Measurements from ENCODE around the gene PCDH9.
A peak's percentile ranks its signal among the peaks of the same experiment; 100 is the strongest.

Gene PCDH9

GRCh38 chr13:67023130-67023876, 206.8 kb downstream of the PCDH9 start:
- Mint-ChIP-seq H3K9me3 (no peaks in the 10 kb centered on the region), H3K4me1 (no peaks in the 10 kb centered on the region), H3K4me3 (no peak overlapping the region), H3K27me3 (peaks cover 11% of the 10 kb centered on the region), H3K27ac (no peak overlapping the region)
- ATAC-seq = no peak
- no peak for DNase-seq

GRCh38 chr13:67018775-67019174, 211.4 kb downstream of the PCDH9 start:
- Mint-ChIP-seq H3K4me3 (no peak overlapping the region), H3K9me3 (no peaks in the 10 kb centered on the region), H3K27me3 (peaks cover 11% of the 10 kb centered on the region), H3K27ac (no peak overlapping the region), H3K4me1 (no peaks in the 10 kb centered on the region)
- ATAC-seq = no peak
- no peak for DNase-seq

GRCh38 chr13:67017276-67017675, 212.9 kb downstream of the PCDH9 start:
- H3K9me3 Mint-ChIP-seq = no peaks in the 10 kb centered on the region
- no peaks in the 10 kb centered on the region for H3K27me3 Mint-ChIP-seq
- ATAC-seq (no peak), DNase-seq (no peak)
- H3K4me1 Mint-ChIP-seq = no peaks in the 10 kb centered on the region
- no peak overlapping the region for H3K4me3 Mint-ChIP-seq
- no peak overlapping the region for H3K27ac Mint-ChIP-seq

DNA sequence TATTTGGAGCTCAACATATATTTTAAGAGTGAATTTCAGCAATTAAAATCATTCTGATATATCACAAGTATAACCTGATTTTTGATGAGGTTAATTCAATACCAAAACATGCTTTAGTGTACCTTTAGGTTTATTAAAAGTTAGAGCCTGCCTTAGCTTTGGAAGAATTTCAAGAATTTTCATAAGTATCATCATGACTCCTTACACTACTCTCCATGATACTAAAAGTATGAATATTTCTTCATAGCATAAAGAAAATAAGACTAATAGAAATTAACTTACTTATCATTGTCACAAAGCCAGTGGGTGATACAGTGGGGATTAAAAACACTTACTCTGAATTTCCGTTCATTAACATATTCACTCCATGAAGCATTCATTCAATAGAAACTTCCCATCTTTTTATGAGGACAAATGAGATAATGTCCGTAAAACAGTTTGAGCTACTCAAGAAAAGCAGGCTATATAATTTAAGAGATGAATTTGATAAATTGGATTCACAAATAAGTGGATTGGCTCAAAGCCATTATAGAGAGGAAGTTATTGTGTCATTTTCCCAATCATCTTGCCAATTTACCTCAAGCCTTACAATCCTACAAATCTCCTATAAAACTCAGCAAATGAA, 214.0 kb downstream of the PCDH9 start:
- H3K27ac Mint-ChIP-seq = no peak overlapping the region
- no peaks in the 10 kb centered on the region for H3K4me1 Mint-ChIP-seq
- H3K4me3 Mint-ChIP-seq = no peak overlapping the region
- ATAC-seq (no peak), DNase-seq (no peak)
- H3K9me3 Mint-ChIP-seq = no peaks in the 10 kb centered on the region
- no peaks in the 10 kb centered on the region for H3K27me3 Mint-ChIP-seq

GRCh38 chr13:67014399-67014798, 215.7 kb downstream of the PCDH9 start:
- no peaks in the 10 kb centered on the region for H3K27me3 Mint-ChIP-seq
- H3K27ac Mint-ChIP-seq = no peak overlapping the region
- no peaks in the 10 kb centered on the region for H3K4me1 Mint-ChIP-seq
- ATAC-seq (no peak), DNase-seq (no peak)
- H3K9me3 Mint-ChIP-seq = no peaks in the 10 kb centered on the region
- H3K4me3 Mint-ChIP-seq = no peak overlapping the region

- DNase-seq (no peak), ATAC-seq (no peak)
- no peak overlapping the region for H3K4me3 Mint-ChIP-seq
- H3K27ac Mint-ChIP-seq = no peak overlapping the region
- no peaks in the 10 kb centered on the region for H3K9me3 Mint-ChIP-seq
- H3K4me1 Mint-ChIP-seq = no peaks in the 10 kb centered on the region
- H3K27me3 Mint-ChIP-seq = no peaks in the 10 kb centered on the region
Observed at GRCh38 chr13:67013709-67014108, 216.4 kb downstream of the PCDH9 start.

- DNase-seq (no peak), ATAC-seq (no peak)
- Mint-ChIP-seq H3K4me3 (no peak overlapping the region), H3K9me3 (no peaks in the 10 kb centered on the region), H3K27ac (no peak overlapping the region), H3K4me1 (no peaks in the 10 kb centered on the region), H3K27me3 (no peaks in the 10 kb centered on the region)
Observed at GRCh38 chr13:67008075-67008668, 222.0 kb downstream of the PCDH9 start.

GRCh38 chr13:67004511-67004910, 225.6 kb downstream of the PCDH9 start:
- ATAC-seq (no peak), DNase-seq (no peak)
- Mint-ChIP-seq H3K27ac (no peak overlapping the region), H3K4me1 (no peaks in the 10 kb centered on the region), H3K27me3 (no peaks in the 10 kb centered on the region), H3K9me3 (no peaks in the 10 kb centered on the region), H3K4me3 (no peak overlapping the region)

GRCh38 chr13:67003743-67004142, 226.4 kb downstream of the PCDH9 start:
- DNase-seq (no peak), ATAC-seq (no peak)
- Mint-ChIP-seq H3K4me1 (no peaks in the 10 kb centered on the region), H3K9me3 (no peaks in the 10 kb centered on the region), H3K4me3 (no peak overlapping the region), H3K27ac (no peak overlapping the region), H3K27me3 (no peaks in the 10 kb centered on the region)

- no peaks in the 10 kb centered on the region for H3K4me1 Mint-ChIP-seq
- H3K27ac Mint-ChIP-seq = no peak overlapping the region
- DNase-seq = no peak
- H3K4me3 Mint-ChIP-seq = no peak overlapping the region
- no peaks in the 10 kb centered on the region for H3K9me3 Mint-ChIP-seq
- H3K27me3 Mint-ChIP-seq = no peaks in the 10 kb centered on the region
- no peak for ATAC-seq
Observed at GRCh38 chr13:67001363-67001762, 228.8 kb downstream of the PCDH9 start.

DNA sequence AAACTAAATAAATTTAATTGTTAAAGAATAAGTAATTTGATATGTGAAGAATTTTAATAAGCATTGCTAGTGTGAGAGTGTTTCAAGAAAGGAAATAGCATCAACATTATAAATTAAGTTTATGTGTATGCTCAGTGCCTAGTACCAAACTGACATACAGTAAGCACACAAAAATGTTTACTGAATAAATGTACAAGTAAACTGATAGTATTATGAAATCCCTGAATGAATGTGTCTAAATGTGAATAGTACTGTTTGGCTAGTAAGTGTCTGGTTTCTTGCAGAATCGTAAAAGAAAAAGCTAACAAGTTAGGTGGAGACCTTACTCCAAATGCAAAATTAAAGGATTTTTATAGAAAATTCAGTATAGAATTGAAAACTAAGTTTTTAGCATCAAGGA, 233.6 kb downstream of the PCDH9 start:
- no peaks in the 10 kb centered on the region for H3K9me3 Mint-ChIP-seq
- no peak for ATAC-seq
- no peak overlapping the region for H3K27ac Mint-ChIP-seq

GRCh38 chr13:66995203-66995611, 234.9 kb downstream of the PCDH9 start:
- ATAC-seq (no peak), DNase-seq (no peak)
- Mint-ChIP-seq H3K27me3 (no peaks in the 10 kb centered on the region), H3K27ac (no peak overlapping the region), H3K4me1 (no peaks in the 10 kb centered on the region), H3K9me3 (no peaks in the 10 kb centered on the region), H3K4me3 (no peak overlapping the region)

More for the DNA sequence above, 233.6 kb downstream of the PCDH9 start:
- H3K4me3 Mint-ChIP-seq = no peak overlapping the region
- no peaks in the 10 kb centered on the region for H3K4me1 Mint-ChIP-seq
- DNase-seq = no peak
- H3K27me3 Mint-ChIP-seq = no peaks in the 10 kb centered on the region

GRCh38 chr13:66994517-66995202, 235.5 kb downstream of the PCDH9 start:
- DNase-seq (no peak), ATAC-seq (no peak)
- Mint-ChIP-seq H3K27ac (peak overlapping the region in 1 of 2 donors; percentile 40), H3K27me3 (no peaks in the 10 kb centered on the region), H3K4me1 (no peaks in the 10 kb centered on the region), H3K9me3 (no peaks in the 10 kb centered on the region), H3K4me3 (no peak overlapping the region)

DNA sequence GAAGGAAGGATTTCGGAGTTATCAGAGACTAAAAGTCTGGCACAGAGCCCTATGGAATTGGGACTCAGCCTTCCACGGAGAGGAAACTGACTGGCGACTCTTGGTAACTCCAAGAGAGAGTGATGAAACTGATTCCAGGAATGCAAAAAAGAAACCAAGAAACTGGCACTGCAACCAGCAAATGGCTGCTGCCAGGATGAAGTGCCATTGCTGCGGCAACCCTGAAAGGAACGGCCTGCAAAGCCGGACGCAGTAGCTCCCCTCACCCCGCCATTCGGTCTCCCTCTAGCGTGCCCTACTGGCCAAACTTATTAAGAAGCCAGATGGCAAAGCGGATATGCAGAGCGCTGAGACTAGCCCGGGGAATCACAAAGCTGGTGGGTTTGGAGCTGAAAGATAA, 236.0 kb downstream of the PCDH9 start:
- H3K27me3 Mint-ChIP-seq = no peaks in the 10 kb centered on the region
- H3K27ac Mint-ChIP-seq = no peak overlapping the region
- ATAC-seq (peak; percentile 75), DNase-seq (peak; percentile 3 to 32)
- H3K4me3 Mint-ChIP-seq = peak overlapping the region in 1 of 2 donors; percentile 32
- no peaks in the 10 kb centered on the region for H3K4me1 Mint-ChIP-seq
- no peaks in the 10 kb centered on the region for H3K9me3 Mint-ChIP-seq

DNA sequence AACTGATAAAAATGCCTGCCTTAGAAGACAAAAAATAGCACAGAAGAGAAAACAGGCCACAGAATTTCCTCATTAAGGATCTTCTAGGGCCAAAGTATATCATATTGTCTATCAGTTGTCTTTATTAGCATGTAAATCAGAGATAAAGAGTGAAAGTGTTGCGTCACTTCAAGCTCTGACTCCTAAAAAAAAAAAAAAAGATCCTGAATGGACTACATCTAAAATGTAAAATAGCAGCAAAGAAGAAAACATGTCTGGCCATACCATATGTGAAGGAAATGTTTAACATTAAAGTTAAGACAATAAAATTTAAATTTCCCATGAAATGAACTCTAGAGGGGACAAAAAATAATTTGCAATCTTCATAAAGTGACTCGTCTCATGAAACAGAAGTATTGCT, 237.4 kb downstream of the PCDH9 start:
- DNase-seq = no peak
- Mint-ChIP-seq H3K27ac (no peak overlapping the region), H3K4me1 (no peaks in the 10 kb centered on the region), H3K9me3 (no peaks in the 10 kb centered on the region), H3K4me3 (no peak overlapping the region), H3K27me3 (no peaks in the 10 kb centered on the region)
- ATAC-seq = no peak

- Mint-ChIP-seq H3K4me1 (no peaks in the 10 kb centered on the region), H3K27ac (no peak overlapping the region), H3K27me3 (no peaks in the 10 kb centered on the region), H3K4me3 (no peak overlapping the region), H3K9me3 (no peaks in the 10 kb centered on the region)
- ATAC-seq (no peak), DNase-seq (no peak)
Observed at GRCh38 chr13:66992183-66992582, 238.0 kb downstream of the PCDH9 start.
